ENCODE measurements around the gene PLCXD3. TPM values are rescaled to one million over a fixed set of nuclear protein-coding genes. Genes with fewer than 3 reads are reported as not detected.
A peak's percentile ranks its signal among the peaks of the same experiment; 100 is the strongest.

PLCXD3 gene
- 10.6 TPM for total RNA-seq

GRCh38 chr5:41510176-41510831 is at the start of gene PLCXD3:
Gene PLCXD3 (minus strand): TSS chr5:41510601. CDS start chr5:41510526, 75 bp downstream.
- Histone ChIP-seq H3K27ac (no peak within 1 kb of the TSS), H3K27me3 (no peaks in the 10 kb centered on the region), H3K9me3 (no peaks in the 10 kb centered on the region), H3K4me1 (peaks cover 10% of the 10 kb centered on the region), H3K36me3 (no peaks in the 10 kb centered on the region), H3K4me3 (peak within 1 kb of the TSS; percentile 49 to 55)
- TF ChIP-seq POLR2AphosphoS5 (IDR thresholded peaks at IDR 0.05; ENCODE audit: insufficient read depth in 1 of 2, low read depth in 1 of 2) (peak in 1 of 2 donors; percentile 54), POLR2A (IDR thresholded peaks at IDR 0.05) (no peak)
- intact Hi-C loops (cut with DNase I) = loop anchor here (10.0 kb wide), 1 partner anchor 606 kb away; the partner anchor contains the start of gene C7
- no peak for DNase-seq (ENCODE audit: extremely low spot score in 2 of 2)

DNA sequence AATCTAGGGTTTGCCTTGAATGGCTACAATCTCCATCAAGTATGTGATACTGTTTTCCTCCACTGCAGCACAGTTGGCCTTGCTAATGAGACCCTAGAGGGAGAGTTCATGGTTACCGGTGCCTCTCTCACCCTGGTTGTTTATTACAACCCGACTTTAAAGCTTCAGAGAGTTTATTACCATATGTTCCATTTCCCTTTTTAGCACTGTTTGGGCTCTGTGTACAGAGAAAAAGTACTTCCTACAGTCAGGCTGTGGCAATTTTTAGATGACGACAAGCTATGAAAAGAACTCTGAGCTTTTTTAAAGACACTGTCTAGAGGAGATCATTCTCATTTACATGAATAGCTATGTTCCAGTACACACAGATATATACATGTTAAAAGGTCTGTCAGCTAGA is 48.8 kb upstream of the PLCXD3 start:
- Histone ChIP-seq H3K4me1 (no peaks in the 10 kb centered on the region), H3K4me3 (no peak overlapping the region), H3K27ac (no peak overlapping the region), H3K9me3 (no peaks in the 10 kb centered on the region), H3K36me3 (no peaks in the 10 kb centered on the region), H3K27me3 (no peaks in the 10 kb centered on the region)
- intact Hi-C loops (cut with DNase I) = no loop called here
- DNase-seq (ENCODE audit: extremely low spot score in 2 of 2) = no peak
- TF ChIP-seq, protein P1, sequence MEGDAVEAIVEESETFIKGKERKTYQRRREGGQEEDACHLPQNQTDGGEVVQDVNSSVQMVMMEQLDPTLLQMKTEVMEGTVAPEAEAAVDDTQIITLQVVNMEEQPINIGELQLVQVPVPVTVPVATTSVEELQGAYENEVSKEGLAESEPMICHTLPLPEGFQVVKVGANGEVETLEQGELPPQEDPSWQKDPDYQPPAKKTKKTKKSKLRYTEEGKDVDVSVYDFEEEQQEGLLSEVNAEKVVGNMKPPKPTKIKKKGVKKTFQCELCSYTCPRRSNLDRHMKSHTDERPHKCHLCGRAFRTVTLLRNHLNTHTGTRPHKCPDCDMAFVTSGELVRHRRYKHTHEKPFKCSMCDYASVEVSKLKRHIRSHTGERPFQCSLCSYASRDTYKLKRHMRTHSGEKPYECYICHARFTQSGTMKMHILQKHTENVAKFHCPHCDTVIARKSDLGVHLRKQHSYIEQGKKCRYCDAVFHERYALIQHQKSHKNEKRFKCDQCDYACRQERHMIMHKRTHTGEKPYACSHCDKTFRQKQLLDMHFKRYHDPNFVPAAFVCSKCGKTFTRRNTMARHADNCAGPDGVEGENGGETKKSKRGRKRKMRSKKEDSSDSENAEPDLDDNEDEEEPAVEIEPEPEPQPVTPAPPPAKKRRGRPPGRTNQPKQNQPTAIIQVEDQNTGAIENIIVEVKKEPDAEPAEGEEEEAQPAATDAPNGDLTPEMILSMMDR (IDR thresholded peaks at IDR 0.05) = no peak
- no peak for TF ChIP-seq POLR2AphosphoS5 (IDR thresholded peaks at IDR 0.05; ENCODE audit: insufficient read depth in 1 of 2, low read depth in 1 of 2)
- TF ChIP-seq POLR2A (IDR thresholded peaks at IDR 0.05) = no peak

- intact Hi-C loops (cut with DNase I) = no loop called here
- TF ChIP-seq POLR2AphosphoS5 (IDR thresholded peaks at IDR 0.05; ENCODE audit: insufficient read depth in 1 of 2, low read depth in 1 of 2) = no peak
- TF ChIP-seq POLR2A (IDR thresholded peaks at IDR 0.05) = no peak
- TF ChIP-seq, protein P1 (IDR thresholded peaks at IDR 0.05) = no peak
- Histone ChIP-seq H3K9me3 (no peaks in the 10 kb centered on the region), H3K27me3 (no peaks in the 10 kb centered on the region), H3K4me1 (no peaks in the 10 kb centered on the region), H3K36me3 (no peaks in the 10 kb centered on the region), H3K4me3 (no peak overlapping the region), H3K27ac (no peak overlapping the region)
- DNase-seq (ENCODE audit: extremely low spot score in 2 of 2) = no peak
Measured at GRCh38 chr5:41558295-41558694, 47.9 kb upstream of the PLCXD3 start.

GRCh38 chr5:41547991-41548390 is 37.6 kb upstream of the PLCXD3 start:
- Histone ChIP-seq H3K36me3 (no peaks in the 10 kb centered on the region), H3K9me3 (no peaks in the 10 kb centered on the region), H3K4me1 (no peaks in the 10 kb centered on the region), H3K4me3 (no peak overlapping the region), H3K27ac (no peak overlapping the region), H3K27me3 (no peaks in the 10 kb centered on the region)
- TF ChIP-seq POLR2A (IDR thresholded peaks at IDR 0.05) (no peak), POLR2AphosphoS5 (IDR thresholded peaks at IDR 0.05; ENCODE audit: insufficient read depth in 1 of 2, low read depth in 1 of 2) (no peak)
- TF ChIP-seq, protein P1 (IDR thresholded peaks at IDR 0.05) = no peak
- DNase-seq (ENCODE audit: extremely low spot score in 2 of 2) = no peak
- intact Hi-C loops (cut with DNase I) = no loop called here

DNA sequence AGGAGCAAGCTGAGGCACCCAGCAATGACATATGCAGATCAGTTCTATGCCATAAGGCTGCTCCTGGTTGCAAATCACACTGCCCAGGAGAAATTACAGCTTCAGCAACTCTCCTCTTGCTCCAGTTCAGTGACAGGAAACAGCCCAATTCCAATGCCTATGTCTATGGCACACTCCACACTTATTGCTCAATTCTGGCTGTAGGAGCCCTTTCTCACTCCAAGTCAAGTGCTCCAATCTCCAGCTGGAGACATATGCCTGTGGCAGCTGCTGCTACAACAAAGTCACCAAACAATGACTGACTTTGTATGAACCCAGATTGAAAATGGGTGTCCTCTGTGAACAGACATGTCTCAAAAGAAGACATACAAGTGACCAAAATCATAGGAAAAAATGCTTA is 31.8 kb upstream of the PLCXD3 start:
- Histone ChIP-seq H3K27me3 (no peaks in the 10 kb centered on the region), H3K9me3 (no peaks in the 10 kb centered on the region), H3K4me3 (no peak overlapping the region), H3K4me1 (no peaks in the 10 kb centered on the region), H3K27ac (no peak overlapping the region), H3K36me3 (no peaks in the 10 kb centered on the region)
- TF ChIP-seq, protein P1 (IDR thresholded peaks at IDR 0.05) = no peak
- no peak for TF ChIP-seq POLR2A (IDR thresholded peaks at IDR 0.05)
- no peak for TF ChIP-seq POLR2AphosphoS5 (IDR thresholded peaks at IDR 0.05; ENCODE audit: insufficient read depth in 1 of 2, low read depth in 1 of 2)
- no peak for DNase-seq (ENCODE audit: extremely low spot score in 2 of 2)
- intact Hi-C loops (cut with DNase I) = no loop called here
